ENCODE measurements around the gene CACNA2D3. TPM values are rescaled to one million over a fixed set of nuclear protein-coding genes. Genes with fewer than 3 reads are reported as not detected.
"Not testable (repeated sequence)": the region's sequence is repeated elsewhere in the genome, so short reads cannot be mapped to it uniquely, and the experiment has no call there.

Gene CACNA2D3
- total RNA-seq, 1 donor from 2014 or later, result 7.3 TPM

GRCh38 chr3:54632326-54632665, 509.9 kb downstream of the CACNA2D3 start:
- Histone ChIP-seq H3K4me3 (no peak overlapping the region), H3K27ac (no peak overlapping the region), H3K4me1 (no peaks in the 10 kb centered on the region), H3K27me3 (no peaks in the 10 kb centered on the region), H3K9me3 (no peaks in the 10 kb centered on the region), H3K36me3 (no peaks in the 10 kb centered on the region)
- intact Hi-C loops (cut with DNase I), result no loop called here
- TF ChIP-seq CTCF (IDR thresholded peaks at IDR 0.05), result no peak
- DNase-seq (no peak), ATAC-seq (no peak)

GRCh38 chr3:54632834-54633233, 510.5 kb downstream of the CACNA2D3 start:
- Histone ChIP-seq H3K36me3 (no peaks in the 10 kb centered on the region), H3K27me3 (no peaks in the 10 kb centered on the region), H3K27ac (no peak overlapping the region), H3K4me3 (no peak overlapping the region), H3K9me3 (no peaks in the 10 kb centered on the region), H3K4me1 (no peaks in the 10 kb centered on the region)
- intact Hi-C loops (cut with DNase I), result no loop called here
- ATAC-seq (no peak), DNase-seq (no peak)
- no peak for TF ChIP-seq CTCF (IDR thresholded peaks at IDR 0.05)

- no peaks in the 10 kb centered on the region for H3K36me3 ChIP-seq
- H3K4me1 ChIP-seq, result no peaks in the 10 kb centered on the region
- H3K4me3 ChIP-seq, result no peak overlapping the region
- intact Hi-C loops (cut with DNase I), result no loop called here
- ATAC-seq (no peak), DNase-seq (no peak)
- no peak for TF ChIP-seq CTCF (IDR thresholded peaks at IDR 0.05)
- H3K27me3 ChIP-seq, result no peaks in the 10 kb centered on the region
- H3K9me3 ChIP-seq, result no peaks in the 10 kb centered on the region
- H3K27ac ChIP-seq, result no peak overlapping the region
These were observed 511.2 kb downstream of the CACNA2D3 start for GRCh38 chr3:54633444-54634121.

- DNase-seq (no peak), ATAC-seq (no peak)
- H3K36me3 ChIP-seq, result no peaks in the 10 kb centered on the region
- H3K4me3 ChIP-seq, result no peak overlapping the region
- H3K27ac ChIP-seq, result no peak overlapping the region
- TF ChIP-seq CTCF (IDR thresholded peaks at IDR 0.05), result no peak
- H3K4me1 ChIP-seq, result no peaks in the 10 kb centered on the region
- H3K9me3 ChIP-seq, result no peaks in the 10 kb centered on the region
- no peaks in the 10 kb centered on the region for H3K27me3 ChIP-seq
- intact Hi-C loops (cut with DNase I), result no loop called here
These were observed 511.7 kb downstream of the CACNA2D3 start for GRCh38 chr3:54634122-54634469.

GRCh38 chr3:54639790-54640372, 517.5 kb downstream of the CACNA2D3 start:
- DNase-seq; ATAC-seq; H3K4me1 ChIP-seq; H3K9me3 ChIP-seq; H3K27ac ChIP-seq; intact Hi-C loops (cut with DNase I); H3K4me3 ChIP-seq; H3K36me3 ChIP-seq; H3K27me3 ChIP-seq: not testable (repeated sequence)

- Histone ChIP-seq H3K4me3 (no peak overlapping the region), H3K4me1 (no peaks in the 10 kb centered on the region), H3K27me3 (no peaks in the 10 kb centered on the region), H3K27ac (no peak overlapping the region), H3K36me3 (no peaks in the 10 kb centered on the region), H3K9me3 (no peaks in the 10 kb centered on the region)
- no peak for TF ChIP-seq CTCF (IDR thresholded peaks at IDR 0.05)
- ATAC-seq (no peak), DNase-seq (no peak)
- intact Hi-C loops (cut with DNase I), result no loop called here
These were observed 519.1 kb downstream of the CACNA2D3 start for GRCh38 chr3:54641226-54642014.

Data from upper lobe of right lung (tissue), 1 donor.